Ovary (tissue), 9 donors: ENCODE results near the gene NPFFR2. TPM values are rescaled to one million over a fixed set of nuclear protein-coding genes. Genes with fewer than 3 reads are reported as not detected.
"Not testable (repeated sequence)": the region's sequence is repeated elsewhere in the genome, so short reads cannot be mapped to it uniquely, and the experiment has no call there.

ENCODE experiments used
- DNase-seq, 5 donors: peaks; one replicate each; pipeline ENCODE4 v3.0.0-alpha.2; 2019 to 2020
- H3K27ac ChIP-seq, 2 donors: fragments of 200-600 bp; one replicate each; pipeline versions ENCODE4 v1.5.1 to v1.8.0; 2019 to 2022
- H3K27me3 ChIP-seq: fragments of 200-600 bp; one replicate; pipeline ENCODE4 v1.8.0; 2022
- H3K36me3 ChIP-seq: fragments of 200-600 bp; sonication (generic); one replicate; pipeline ENCODE4 v1.5.1; 2019
- H3K4me1 ChIP-seq: one replicate; pipeline ENCODE4 v1.8.1; 2013; ENCODE audit warnings: mild to moderate bottlenecking, moderate library complexity; ENCODE audit not compliant: insufficient read depth
- H3K4me3 ChIP-seq: fragments of 200-600 bp; sonication (generic); one replicate; pipeline ENCODE4 v1.5.1; 2017
- H3K9me3 ChIP-seq, 2 donors: fragments of 200-600 bp in 1 of 2; sonication (generic) in 1 of 2; one replicate each; pipeline versions ENCODE4 v1.5.1 to v1.8.1; 2013 to 2019; ENCODE audit warnings: mild to moderate bottlenecking in 1 of 2, moderate library complexity in 1 of 2
- CTCF ChIP-seq, 3 donors: fragments of 450-650 bp in 2 of 3; fragments of 200-600 bp in 1 of 3; IDR thresholded peaks; one replicate each; pipeline versions ENCODE4 v1.5.1 to v1.8.0; 2016 to 2022; ENCODE audit warnings: antibody characterized with exemption in 3 of 3, mild to moderate bottlenecking in 1 of 3
- EP300 ChIP-seq: sonication (generic); formaldehyde crosslinking; IDR thresholded peaks from one replicate; pipeline ENCODE4 v1.6.1; 2017; ENCODE audit warnings: antibody characterized with exemption
- POLR2A ChIP-seq: fragments of 450-650 bp; IDR thresholded peaks from one replicate; pipeline ENCODE4 v1.6.1; 2017; ENCODE audit warnings: antibody characterized with exemption, mild to moderate bottlenecking, moderate library complexity
- WGBS, 3 donors: extraction: QIAGEN DNeasy Blood & Tissue Kit in 1 of 3; methylation state at CpG; one replicate each; pipeline versions ENCODE4 v1.1.5 to v1.1.7; 2013 to 2017; 5-methylcytosine and 5-hydroxymethylcytosine counted together
- intact Hi-C, 4 donors: fragments of 100-400 bp; cut with DNase I; formaldehyde crosslinking; loops; one replicate each; pipeline versions ENCODE4 v1.11.0 to v1.15.1; 2022 to 2023
- polyA plus RNA-seq, 2 donors: library from polyadenylated mRNA; stranded (reverse); fragments of 200-250 nt in 1 of 2; fragments of 350-450 nt in 1 of 2; fragmentation: Illumina TruSeq in 1 of 2; extraction: RNeasy Lipid Tissue Mini Kit (QIAGEN cat#74804) in 1 of 2; gene quantifications; one replicate each; pipeline ENCODE4 v1.2.3, GENCODE V29; 2013 to 2014
- total RNA-seq, 7 donors: library from RNA; depleted of rRNA in 2 of 7; stranded (reverse); fragments of >200 nt in 2 of 7; fragmentation: NEBNext Ultra II Directional in 3 of 7; extraction: Animal tissue kit (Norgen Biotek cat#: 25700) in 3 of 7; gene quantifications; one replicate each; pipeline versions ENCODE4 v1.1.0 to v1.2.4, GENCODE V29; 2016 to 2023
- donor health status: DM: no; HTN: no; CAD: no; lungs with moderate emphysema.
- donor health status: DM: no; HTN: no; CAD: no.
- donor health status: Bipolar disorder and iron deficiency.
- donor health status: DM: yes; HTN: yes; CAD: no.
- donor health status: DM: no; HTN: no; CAD: no.
- donor health status: DM: yes; HTN: yes; CAD: no.

The NPFFR2 gene
- total and polyA plus RNA-seq, 9 donors: 0.20 TPM; not detected in 8

- Histone ChIP-seq H3K9me3 (no peaks in the 10 kb centered on the region), H3K27ac (no peak overlapping the region), H3K36me3 (no peaks in the 10 kb centered on the region), H3K4me1 (no peaks in the 10 kb centered on the region), H3K4me3 (no peak overlapping the region), H3K27me3 (no peaks in the 10 kb centered on the region)
- intact Hi-C loops: no loop called here
- 68 to 70% (median 69%) methylated on average over 2 of the region's 2 CpGs for WGBS, 3 donors
- no peak for TF ChIP-seq EP300
- no peak for TF ChIP-seq POLR2A
- no peak for TF ChIP-seq CTCF (IDR thresholded peaks at IDR 0.05)
- DNase-seq: no peak
Observed at GRCh38 chr4:72144241-72144640, 112.4 kb downstream of the NPFFR2 start.

- H3K4me3 ChIP-seq: no peak overlapping the region
- H3K9me3 ChIP-seq: no peaks in the 10 kb centered on the region
- intact Hi-C loops: no loop called here
- H3K36me3 ChIP-seq: no peaks in the 10 kb centered on the region
- no peak overlapping the region for H3K27ac ChIP-seq
- no peak for DNase-seq
- H3K4me1 ChIP-seq: no peaks in the 10 kb centered on the region
- H3K27me3 ChIP-seq: no peaks in the 10 kb centered on the region
- TF ChIP-seq EP300: no peak
- no peak for TF ChIP-seq POLR2A
- no peak for TF ChIP-seq CTCF (IDR thresholded peaks at IDR 0.05)
Observed at GRCh38 chr4:72152731-72153130, 120.9 kb downstream of the NPFFR2 start.

- intact Hi-C loops: not testable (repeated sequence)
Observed at GRCh38 chr4:72153634-72154033, 121.8 kb downstream of the NPFFR2 start.

GRCh38 chr4:72169285-72169684 lies 137.5 kb downstream of the NPFFR2 start:
- WGBS, 3 donors: 89 to 92% (median 90%) methylated on average over 14 of the region's 14 CpGs
- intact Hi-C loops, H3K27me3 ChIP-seq, H3K9me3 ChIP-seq, H3K36me3 ChIP-seq, DNase-seq, H3K27ac ChIP-seq, H3K4me1 ChIP-seq, H3K4me3 ChIP-seq: not testable (repeated sequence)

More at GRCh38 chr4:72153634-72154033, 121.8 kb downstream of the NPFFR2 start:
- not testable (repeated sequence) for H3K9me3 ChIP-seq, DNase-seq, H3K4me1 ChIP-seq, H3K27me3 ChIP-seq, H3K27ac ChIP-seq, H3K4me3 ChIP-seq, H3K36me3 ChIP-seq
- WGBS, 3 donors: 24 to 47% (median 28%) methylated on average over 8 of the region's 8 CpGs

GRCh38 chr4:72169861-72170260 lies 138.1 kb downstream of the NPFFR2 start:
- WGBS, 3 donors: 69 to 83% (median 75%) methylated on average over 3 of the region's 3 CpGs
- H3K4me3 ChIP-seq: no peak overlapping the region
- no peak for TF ChIP-seq CTCF (IDR thresholded peaks at IDR 0.05)
- TF ChIP-seq EP300: no peak
- TF ChIP-seq POLR2A: no peak
- intact Hi-C loops: no loop called here
- H3K27me3 ChIP-seq: no peaks in the 10 kb centered on the region
- no peaks in the 10 kb centered on the region for H3K36me3 ChIP-seq
- no peak for DNase-seq
- no peaks in the 10 kb centered on the region for H3K9me3 ChIP-seq
- H3K4me1 ChIP-seq: no peaks in the 10 kb centered on the region
- no peak overlapping the region for H3K27ac ChIP-seq

GRCh38 chr4:72171761-72172160 lies 140.0 kb downstream of the NPFFR2 start:
- Histone ChIP-seq H3K27ac (no peak overlapping the region), H3K36me3 (no peaks in the 10 kb centered on the region), H3K4me3 (no peak overlapping the region), H3K9me3 (no peaks in the 10 kb centered on the region), H3K27me3 (no peaks in the 10 kb centered on the region), H3K4me1 (no peaks in the 10 kb centered on the region)
- no peak for DNase-seq
- TF ChIP-seq POLR2A (no peak), EP300 (no peak), CTCF (IDR thresholded peaks at IDR 0.05) (no peak)
- intact Hi-C loops: no loop called here
- WGBS, 3 donors: 11 to 32% (median 31%) methylated on average over 1 of the region's 1 CpG
